Stimulated activated CD4-positive, alpha-beta T cell treated with anti-CD3 and anti-CD28 coated beads, TNF-alpha, amount 100 ng/mL, for 1 hour (primary cell): ENCODE results near the gene SCN5A.

ENCODE experiments used
- DNase-seq, 3 donors: peaks; one replicate each; pipeline ENCODE4 v3.0.0-alpha.2; 2020; ENCODE audit warnings: low read depth in 3 of 3, low spot score in 1 of 3

Gene SCN5A

DNA sequence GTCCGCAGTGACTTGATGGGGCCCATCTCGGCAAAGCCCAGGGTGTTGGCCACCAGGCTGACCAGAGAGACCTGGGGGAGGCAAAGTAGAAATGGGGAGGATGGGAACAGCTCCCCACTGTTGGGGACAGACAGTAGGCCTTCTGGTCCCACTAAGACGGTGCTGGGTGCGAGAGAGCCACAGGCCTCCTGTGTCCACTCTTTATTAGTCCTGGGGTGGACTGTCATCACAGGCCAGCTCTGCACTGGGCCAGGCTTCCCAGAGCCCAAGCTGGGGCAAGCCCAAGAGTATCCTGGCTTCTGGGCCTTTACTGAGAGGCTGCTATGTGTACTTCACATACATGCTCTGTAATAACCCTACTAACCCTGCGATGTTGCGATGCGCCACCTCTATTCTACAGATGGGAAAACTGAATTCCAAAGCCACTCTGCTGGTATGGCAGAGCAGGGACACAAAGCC lies 87.0 kb downstream of the SCN5A start:
- no peak for DNase-seq

GRCh38 chr3:38561746-38562466 lies 87.6 kb downstream of the SCN5A start:
- no peak for DNase-seq

- DNase-seq, result no peak
These were observed 88.3 kb downstream of the SCN5A start for GRCh38 chr3:38560996-38561717.

DNA sequence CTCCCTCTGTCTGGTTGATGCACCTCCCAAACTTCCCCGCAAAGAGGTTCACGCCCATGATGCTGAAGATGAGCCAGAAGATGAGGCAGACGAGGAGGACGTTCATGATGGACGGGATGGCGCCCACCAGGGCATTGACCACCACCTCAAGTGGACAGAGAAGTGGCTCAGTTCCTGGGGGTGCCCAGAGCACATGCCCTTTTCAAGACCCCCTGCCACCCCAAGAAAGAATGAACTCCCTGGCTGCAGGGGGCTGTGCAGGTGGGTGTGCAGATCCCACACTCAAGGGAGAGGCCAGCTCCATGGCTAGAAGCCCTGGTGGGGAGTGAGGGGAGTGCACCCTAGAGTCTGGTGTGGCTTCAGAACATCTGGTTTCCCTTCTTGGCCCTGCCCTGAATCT lies 89.2 kb downstream of the SCN5A start:
- no peak for DNase-seq

GRCh38 chr3:38558864-38559263 lies 90.6 kb downstream of the SCN5A start:
- DNase-seq, result no peak

DNA sequence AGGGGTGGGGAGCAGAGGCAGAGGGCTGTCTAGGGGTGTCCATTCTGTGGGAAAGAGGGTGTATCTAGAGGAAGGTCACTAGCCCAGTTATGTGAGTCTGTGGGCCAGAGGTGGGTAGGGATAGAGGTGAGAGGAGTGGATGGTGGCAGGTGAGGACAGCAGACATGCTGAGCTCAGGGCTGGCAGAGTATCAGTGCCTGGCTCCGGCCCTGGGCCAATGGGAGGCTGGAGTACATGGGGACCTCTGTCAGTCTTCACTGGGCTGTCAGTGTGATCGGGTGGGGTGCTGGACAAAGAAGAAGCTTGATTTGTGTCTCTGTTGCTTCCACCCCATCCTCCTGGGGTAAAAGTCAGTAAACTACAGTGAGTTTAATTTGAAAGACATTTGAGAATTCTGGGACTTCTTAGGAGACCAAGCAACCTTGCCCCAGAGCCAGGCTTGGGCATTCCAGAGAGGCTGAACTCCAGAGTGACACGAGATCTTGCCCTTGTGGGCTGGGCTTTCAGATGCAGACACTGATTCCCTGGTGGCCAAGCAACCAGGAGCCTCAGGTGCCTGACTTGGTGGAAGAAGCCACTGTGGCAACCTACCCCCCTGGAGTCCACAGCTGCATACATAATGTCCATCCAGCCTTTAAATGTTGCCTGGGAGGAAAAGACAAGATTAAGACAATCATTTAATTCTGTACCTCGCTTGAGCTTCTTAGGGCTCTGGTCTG lies 92.7 kb downstream of the SCN5A start:
- no peak for DNase-seq

GRCh38 chr3:38555926-38556325 lies 93.6 kb downstream of the SCN5A start:
- no peak for DNase-seq

DNA sequence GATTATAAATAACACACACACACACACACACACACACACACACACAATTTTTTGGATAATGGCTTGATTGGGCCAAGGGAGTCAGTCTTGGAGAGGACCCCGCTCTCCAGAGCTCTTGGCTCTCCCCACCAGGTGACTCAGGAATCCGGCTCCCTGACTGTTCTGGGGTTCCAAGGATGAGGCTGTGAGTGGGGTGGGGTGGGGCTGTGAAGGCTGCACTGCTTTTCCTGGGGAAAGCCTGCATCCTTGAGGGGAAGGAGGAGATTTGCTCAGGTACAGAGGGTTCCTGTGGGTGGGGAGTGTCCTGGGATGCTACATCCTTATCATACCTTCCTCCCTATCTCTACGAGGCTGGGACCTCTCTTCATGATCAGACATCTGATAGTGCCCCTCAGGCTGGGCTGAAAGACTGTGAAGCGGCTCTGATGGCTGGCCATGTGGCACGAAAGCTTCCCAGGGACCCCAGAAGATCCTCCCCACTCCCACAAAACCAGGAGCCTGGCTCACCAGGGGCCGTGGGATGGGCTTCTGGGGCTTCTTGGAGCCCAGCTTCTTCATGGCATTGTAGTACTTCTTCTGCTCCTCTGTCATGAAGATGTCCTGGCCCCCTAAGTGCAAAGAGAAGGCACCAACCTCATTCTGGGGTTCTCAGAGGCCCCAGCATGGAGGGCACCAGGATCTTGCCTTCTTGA lies 94.2 kb downstream of the SCN5A start:
- DNase-seq, result no peak

DNA sequence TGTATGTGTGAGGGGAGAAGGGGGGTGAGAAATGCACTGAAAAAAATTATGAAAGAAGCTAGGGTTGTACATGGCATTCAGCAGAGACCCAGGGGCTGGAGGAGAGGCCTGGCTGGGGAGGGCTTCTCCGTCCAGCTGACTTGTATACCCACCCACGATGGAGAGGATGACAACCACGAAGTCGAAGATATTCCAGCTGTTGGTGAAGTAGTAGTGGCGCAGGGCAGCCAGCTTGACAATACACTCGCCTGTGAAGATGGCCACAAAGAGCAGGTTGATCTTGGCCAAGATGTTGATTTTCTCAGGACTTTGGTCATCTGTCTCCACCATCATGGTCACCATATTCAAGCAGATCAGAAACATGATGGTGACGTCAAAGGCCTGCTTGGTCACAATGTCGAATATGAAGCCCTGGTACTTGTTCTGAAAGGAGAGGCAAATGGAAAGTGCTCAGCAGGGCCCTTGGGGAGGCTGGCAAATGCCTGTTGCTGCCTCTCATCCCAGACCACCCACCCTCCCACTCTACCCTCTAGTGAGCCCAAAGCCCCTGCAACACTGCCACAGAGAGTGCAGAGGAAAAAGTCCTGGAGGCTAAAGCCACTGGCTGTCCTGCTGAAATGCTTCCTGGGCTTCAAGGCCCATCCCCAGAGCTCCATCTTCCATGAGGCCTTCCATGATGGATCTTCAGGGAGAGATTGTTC lies 95.2 kb downstream of the SCN5A start:
- no peak for DNase-seq

DNA sequence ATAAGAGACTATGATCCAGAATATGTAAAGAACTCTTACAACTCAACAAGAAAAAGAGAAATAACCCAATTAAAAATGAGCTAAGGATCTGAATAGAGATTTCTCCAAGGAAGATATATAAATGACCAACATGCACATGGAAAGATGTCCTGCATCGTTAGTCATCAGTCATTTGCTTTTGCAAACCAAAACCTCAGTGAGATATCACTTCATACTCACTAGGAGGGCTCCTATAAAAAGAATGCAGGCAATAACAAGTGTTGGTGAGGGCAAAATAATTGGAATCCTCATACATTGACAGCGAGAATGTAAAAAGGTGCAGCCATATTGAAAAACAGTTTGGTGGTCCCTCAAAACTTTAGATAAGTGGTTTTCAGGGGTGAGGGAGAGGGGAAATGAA lies 96.4 kb downstream of the SCN5A start:
- no peak for DNase-seq

DNA sequence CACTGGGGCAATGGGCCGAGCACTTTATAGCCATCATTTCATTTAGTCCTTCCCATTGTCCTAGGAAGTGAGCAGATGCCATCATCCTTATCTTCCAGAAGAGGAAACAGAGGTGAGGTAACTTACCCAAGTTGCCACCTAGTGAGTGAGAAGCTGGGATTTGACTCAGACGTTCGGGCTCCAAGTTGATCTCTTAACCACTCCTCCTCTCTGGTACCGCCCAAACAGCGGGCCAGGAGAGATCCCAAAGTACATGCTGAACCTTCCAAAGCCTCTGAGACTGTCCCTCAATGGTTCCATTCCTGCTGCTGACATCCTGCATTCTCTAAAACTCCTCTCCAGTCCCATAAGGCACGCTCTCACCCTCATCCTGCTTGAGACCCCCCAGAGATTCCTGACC lies 97.1 kb downstream of the SCN5A start:
- no peak for DNase-seq

DNA sequence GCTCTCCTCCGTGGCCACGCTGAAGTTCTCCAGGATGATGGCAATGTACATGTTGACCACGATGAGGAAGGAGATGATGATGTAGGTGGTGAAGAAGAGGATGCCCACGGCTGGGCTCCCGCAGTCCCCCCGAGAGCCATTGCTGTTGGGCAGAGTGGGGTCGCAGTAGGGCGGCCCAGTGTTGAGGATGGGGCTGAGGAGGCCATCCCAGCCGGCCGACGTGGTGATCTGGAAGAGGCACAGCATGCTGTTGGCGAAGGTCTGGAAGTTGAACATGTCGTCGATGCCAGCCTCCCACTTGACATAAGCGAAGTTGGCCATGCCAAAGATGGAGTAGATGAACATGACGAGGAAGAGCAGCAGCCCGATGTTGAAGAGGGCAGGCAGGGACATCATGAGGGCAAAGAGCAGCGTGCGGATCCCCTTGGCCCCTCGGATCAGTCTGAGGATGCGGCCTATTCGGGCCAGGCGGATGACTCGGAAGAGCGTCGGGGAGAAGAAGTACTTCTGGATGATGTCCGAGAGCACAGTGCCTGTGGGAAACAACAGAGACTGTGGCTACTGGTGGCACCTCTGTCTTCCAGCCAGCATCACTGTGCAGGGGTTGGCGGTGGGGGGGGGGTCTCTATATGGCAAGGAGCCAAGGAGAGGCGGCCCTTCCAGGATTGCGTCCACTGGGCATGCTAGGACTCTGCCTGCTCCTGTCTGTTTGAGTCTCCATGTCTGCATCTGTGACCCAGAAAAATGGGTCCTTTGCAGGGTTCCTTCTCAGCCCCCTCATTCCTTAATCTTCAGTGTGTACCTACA lies 98.3 kb downstream of the SCN5A start:
- no peak for DNase-seq

DNA sequence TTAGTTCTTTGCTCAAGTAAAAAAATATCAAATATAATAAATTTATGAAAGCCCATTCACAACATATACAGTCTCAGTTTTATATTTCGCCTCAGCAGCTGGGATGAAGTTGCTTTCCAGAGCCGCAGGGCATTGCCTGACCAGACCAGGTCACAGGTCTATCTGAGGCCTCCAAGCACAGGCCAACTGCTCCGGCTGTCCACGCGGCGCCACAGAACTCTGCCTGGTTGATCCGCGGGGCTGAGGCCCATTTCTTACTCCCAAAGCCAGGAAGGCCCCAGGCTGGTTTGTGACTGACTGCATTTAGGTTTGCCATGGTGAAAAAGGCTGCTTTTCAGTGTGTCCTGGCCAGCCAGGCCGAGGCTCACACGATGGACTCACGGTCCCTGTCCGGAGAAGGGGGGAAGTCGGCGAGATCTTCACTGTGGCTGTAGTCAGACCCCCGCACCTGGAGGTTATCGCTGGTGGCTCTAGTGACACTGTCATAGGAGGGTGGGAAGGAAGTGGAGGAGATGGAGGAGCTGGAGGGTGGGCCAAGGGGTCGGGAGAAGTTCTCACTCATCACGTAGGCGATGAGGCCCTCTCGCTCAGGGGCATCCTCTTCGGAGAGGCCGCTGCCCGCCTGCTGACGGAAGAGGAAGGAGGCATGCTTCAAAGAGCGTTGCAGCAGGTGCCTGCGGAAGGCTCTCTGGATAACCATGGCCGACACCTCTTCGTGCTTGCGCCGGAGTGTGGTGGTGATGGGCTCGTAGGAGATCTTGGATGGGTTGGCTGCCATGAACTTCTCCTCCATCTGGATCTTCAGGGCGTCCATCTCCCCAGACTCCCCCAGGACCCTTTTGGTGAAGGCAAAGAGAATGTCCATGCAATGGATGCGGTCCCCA lies 99.3 kb downstream of the SCN5A start:
- no peak for DNase-seq

DNA sequence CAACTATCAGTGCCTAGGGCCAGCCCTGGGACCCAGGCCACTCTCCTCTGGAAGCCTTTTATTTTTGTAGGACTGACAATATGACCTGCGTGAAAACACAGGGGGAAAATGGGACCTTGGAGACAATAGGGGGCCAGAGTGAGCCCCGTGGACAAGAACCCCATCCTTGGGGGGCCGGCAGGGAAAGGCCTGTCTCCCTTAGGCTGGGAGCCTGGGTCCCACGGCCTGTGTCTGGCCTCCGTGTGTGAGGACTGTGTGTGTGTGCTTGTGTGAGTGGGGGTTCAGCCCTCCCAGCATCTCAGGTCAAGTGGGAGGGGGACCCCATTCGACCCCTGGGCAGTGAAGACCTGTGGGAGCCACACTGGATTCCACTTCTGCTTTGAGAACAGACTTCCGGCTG lies 100.0 kb downstream of the SCN5A start:
- DNase-seq, result no peak

GRCh38 chr3:38549082-38549481 lies 100.4 kb downstream of the SCN5A start:
- no peak for DNase-seq

DNA sequence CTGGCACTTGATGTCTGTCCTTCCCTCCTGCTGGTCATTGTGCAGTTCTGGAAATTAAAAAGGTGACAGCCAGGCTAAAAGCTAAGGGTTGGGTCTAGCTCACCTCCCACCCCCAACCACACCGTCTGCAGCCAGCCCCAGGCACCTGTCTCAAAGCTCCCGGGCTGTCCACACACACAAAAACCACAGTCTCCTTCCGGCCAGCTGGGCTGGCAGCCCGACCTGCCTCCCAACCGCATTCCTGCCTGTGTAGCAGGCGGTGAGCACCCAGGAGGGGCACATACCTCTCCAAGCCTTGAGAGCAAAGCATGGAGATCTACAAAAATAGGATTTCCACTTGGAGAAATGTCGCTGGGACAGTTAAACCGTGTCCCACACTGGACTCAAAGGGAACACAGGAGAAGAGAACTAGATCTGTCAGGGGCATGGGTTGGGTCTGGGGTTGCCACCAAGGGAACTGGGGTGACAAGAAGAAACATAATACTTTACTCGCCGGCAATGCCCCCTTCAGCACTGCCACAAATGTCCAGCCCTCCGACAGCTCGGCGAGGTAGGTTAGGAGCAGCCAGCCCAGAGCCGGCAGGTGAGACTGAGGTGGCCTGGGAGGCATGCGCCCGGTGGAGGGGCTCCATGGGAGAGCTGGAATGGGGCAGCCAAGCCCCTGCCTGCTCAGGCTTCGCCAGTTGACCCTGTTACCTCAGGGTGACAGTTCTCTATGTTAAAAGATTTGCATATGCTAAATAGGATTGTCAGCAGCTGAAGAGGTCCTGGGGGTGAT lies 101.1 kb downstream of the SCN5A start:
- DNase-seq, result no peak

- DNase-seq, result no peak
These were observed 103.5 kb downstream of the SCN5A start for GRCh38 chr3:38545983-38546382.

DNA sequence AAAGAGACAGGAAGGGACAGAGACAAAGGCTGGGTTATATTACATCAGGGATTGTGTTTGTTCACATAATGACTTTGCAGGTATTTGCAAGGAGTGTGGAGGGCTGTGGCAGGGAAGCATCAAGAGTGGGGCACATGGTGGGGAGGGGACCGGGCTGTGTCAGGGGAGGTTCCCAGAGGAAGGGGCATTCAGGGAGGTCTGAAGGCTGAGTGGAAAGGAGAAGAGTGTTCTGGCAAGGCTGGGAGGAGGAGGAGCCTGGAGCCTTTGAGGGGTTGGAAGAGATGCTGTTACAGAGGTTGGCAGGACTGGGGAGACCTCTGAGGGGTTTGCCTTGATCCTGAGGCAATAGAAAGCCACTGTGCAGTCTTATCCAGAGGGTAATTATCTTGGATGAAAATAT lies 103.9 kb downstream of the SCN5A start:
- no peak for DNase-seq
